Stimulated activated CD8-positive, alpha-beta memory T cell treated with anti-CD3 and anti-CD28 coated beads, Interleukin-12 subunit alpha, Interleukin-12 subunit beta, amount 100 ng/mL, for 1 hour (primary cell): ENCODE results near the gene MLLT6.
A peak's percentile ranks its signal among the peaks of the same experiment; 100 is the strongest.

Experiments
- DNase-seq: peaks from one replicate; pipeline ENCODE4 v3.0.0-alpha.2; 2020; ENCODE audit warnings: low read depth

MLLT6 gene

DNA sequence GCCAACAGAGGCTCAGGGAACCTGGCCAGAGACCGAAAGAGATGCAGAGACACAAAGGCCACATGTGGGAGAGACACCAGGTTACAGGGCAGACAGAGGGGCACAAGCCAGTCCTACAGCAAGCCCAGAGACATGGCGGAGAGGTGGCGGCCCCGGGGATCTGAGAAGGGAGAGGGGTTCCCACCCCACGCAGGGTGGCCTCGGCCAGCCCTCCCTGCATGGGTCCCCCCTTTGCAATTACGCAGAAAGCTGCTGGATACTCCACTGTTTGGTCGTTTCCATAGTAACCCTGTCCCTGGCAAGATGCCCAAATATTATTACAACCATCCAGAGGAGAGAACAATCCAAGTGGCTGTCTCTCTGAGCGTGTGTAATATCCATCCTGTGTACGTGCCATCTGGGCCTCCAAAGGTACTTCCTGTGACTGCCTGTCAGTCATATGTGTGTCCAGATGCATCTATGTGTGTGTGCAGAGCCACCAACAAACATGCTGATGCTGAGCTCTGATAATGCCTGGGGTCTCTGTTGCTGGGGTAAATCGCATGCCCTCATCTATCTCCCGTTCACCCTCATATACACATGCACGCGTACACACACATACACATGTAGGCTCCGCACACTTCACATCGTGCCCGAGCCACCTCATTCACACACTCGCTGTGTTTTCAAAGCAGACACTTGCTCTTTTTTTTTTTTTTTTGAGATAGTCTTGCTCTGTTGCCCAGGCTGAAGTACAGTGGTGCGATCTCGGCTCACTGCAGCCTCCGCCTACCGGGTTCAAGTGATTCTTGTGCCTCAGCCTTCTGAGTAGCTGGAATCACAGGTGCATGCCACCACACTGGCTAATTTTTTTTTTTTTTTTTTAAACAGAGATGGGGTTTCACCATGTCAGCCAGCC, 37.6 kb downstream of the MLLT6 start:
- DNase-seq, result no peak

DNA sequence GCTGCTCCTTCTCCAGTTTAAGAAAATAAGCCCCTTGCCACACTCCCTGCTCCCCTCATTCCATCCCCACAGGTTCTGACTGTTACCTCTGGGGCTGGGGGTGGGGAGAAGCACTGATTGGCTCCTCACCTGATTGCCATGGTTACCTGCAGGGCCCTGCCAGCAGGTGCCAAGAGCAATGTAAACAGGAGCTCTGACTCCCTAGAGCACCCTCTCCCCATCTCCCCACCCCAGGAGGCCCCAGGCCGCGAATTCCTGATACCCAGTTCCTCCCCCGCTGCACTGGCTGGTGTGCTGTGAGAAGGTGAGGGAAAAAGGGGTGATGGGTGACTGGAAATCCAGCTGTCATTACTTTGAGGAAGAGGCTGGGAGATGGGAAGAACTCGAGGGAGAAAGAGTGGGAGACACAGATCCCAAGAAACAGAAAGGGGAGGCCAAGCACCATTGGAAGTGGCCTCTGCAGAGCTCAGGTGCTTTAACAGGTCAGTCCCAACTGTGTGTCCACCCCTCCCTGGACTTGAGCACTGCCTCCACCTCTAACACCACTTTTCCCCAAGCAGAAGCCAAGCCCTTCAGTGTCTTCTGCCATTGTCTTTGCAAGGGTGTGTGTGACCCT, 38.6 kb downstream of the MLLT6 start:
- no peak for DNase-seq

DNA sequence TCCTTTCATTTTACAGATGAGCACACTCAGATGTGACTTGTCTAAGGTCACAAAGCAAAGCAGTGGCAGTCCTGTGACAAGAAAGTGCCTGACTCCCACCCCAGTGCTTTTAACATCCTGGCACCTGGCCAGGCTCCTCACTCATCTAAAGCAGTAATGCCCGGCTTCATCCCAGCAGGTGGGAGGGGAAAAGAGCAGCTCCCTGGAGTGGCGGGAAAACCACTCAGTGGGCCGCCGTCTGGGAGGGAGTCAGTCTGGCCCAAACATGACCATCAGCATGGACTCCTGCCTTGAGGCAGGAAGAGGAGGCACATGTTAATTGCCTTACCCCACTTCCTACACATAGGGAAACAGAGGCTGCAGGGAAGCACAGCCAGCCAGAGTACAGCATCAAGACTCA, 40.5 kb downstream of the MLLT6 start:
- DNase-seq, result no peak

DNA sequence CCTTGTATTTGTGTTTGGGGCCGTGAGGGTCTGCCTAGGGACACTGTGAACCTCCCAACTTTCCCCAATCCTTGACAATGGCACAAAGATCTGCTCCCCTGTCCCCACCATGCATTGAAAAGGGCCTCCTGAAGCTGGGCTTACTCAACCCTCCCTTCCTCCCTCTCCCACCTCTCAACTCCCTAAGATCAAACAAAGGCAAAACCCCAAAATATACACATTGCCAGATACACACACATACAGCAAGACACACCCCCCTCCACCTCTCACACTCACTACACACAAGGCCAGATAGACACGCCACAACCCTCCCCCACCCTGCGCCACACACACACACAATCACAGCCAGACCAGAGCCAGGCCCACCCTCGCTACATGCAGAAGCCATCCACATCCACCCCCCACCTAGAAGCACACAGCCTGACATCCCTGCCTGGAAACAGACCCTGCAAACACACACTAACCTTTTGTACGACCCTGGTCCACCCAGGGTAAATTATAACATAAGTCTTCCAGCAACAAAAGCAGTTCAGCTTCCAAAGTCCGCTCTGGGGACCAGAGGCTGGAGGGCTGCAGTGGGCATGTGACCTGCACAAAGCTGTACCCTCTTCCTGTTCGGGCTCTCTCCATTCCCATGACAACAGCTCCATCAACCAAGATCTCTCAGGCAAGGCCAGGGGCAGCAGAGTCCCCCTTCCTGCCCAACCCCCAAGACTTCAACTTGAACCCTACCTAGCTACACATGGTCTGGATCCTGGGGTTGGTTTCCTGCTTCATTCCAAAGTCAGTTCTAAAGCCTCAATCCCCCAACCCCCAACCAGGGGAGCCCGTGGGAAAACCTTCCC, 41.2 kb downstream of the MLLT6 start:
- DNase-seq, result no peak

DNA sequence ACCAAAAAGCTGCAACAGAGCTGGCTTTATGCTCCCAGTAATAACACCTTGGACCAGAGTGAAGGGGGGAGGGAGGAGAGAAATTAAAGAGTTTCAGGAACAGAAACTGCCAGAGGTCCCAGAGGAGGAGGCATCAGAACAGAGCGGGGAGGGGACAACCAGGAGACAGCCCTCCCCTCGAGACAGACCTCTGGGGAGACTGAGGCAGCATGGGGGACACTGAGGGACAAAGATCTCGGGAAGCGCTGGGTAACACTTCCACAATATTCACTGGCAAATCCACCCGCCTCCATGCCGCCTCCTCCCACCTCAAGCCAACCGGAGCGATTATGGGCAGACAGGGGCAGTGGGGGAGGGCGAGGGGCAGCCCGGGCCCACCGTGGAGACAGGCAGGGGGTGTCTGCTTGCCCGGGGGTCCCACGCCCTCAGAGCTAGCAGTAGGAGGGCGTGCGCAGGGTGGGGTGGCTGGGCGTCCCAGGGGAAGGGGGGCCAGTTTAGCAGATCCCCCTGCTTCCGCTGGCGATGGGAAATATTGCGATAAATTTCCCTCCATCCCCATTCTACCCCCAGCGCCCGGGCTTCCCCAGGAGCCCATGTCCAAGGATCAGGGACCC, 41.9 kb downstream of the MLLT6 start:
- DNase-seq, result no peak

DNA sequence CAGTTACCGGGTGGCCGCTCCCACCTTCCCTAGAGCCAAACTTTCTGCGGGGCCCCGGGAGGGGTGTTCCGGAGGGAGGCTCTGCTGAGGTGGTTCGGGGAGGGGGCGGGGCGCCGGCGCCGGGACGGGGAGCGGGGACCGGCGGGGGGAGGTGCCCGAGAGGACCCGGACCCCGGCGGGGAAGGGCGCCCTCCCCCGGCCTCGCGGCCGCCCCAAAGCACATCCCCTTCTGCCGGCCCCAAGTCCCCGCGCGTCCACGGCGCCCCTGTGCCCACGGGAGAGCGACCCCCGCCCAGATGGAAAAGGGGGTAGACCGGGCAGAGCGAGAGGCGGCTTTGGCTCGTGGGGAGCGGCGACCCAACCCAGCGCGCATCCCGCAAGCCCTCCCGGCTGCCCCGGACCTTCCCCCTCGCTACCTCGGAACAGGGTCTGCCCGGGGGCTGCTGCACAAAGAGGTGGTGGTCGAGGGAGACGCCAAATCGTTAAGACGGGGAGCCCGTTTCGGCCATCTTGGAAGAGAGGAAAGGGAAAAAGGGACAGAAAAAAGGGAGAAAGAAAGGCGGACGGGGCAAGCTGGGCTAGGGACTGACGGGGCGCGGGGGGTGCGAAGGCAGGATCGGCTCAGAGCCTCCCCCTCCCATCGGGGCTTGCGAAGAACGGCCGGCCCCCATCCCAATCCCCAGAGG, 42.5 kb downstream of the MLLT6 start:
- no peak for DNase-seq

DNA sequence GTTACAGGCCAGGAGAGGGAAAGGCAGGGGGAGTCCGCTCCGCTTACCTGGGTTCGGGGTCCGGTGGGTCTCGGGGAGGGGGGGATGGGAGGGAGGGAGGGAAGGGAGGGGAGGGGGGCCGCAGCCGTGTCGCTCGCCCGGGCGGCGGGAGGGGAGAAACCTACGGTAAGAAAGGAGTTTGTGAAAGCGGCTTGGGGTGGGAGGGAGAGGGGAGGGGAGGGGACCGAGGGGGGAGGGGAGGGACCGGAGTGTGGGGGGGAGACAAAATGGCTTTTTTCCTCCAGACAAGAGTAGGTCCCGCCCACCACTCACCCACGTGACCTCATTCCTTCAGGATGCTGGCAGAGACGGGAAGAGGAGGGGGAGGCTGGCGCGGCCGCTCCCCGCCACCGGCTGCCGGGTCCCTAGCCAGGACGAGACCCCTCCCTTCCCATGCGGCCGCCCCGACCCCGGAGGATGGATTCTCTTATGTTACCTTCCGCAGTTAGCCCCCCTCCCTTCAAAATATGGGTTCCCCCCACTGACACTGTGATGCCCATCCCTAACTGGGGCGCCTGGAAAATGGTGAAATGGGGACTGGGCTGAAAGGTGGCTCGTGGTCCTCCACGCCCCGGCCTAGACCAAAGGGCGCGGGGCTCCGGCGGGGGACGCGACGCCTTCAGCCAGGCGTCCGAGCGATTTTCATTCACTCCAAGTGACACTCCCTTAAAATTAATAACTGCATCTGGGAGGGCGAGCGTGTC, 43.2 kb downstream of the MLLT6 start, which contains the start of gene PCGF2:
Gene PCGF2 (minus strand): TSS at position 188 of the 743 bp plus-strand sequence. CDS start 7,934 bp downstream, outside the sequence.
- DNase-seq, result no peak

DNA sequence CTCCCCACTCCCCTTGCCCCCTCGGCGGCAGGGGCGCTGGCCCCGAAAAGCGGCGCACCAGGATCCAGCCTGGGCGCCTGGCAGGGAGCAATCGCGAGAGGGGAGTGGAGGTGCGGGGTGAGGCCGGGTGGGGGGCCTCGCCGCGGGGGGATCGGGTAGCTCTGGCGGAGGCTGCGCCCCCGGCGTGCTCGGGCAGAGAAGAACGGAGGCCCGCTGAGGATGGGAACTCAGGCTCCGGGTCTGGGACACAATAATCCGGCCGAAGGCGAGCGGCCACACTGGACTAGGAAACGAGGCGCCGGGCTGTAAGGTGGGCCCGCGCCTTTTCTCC, 43.8 kb downstream of the MLLT6 start:
- DNase-seq, result no peak

DNA sequence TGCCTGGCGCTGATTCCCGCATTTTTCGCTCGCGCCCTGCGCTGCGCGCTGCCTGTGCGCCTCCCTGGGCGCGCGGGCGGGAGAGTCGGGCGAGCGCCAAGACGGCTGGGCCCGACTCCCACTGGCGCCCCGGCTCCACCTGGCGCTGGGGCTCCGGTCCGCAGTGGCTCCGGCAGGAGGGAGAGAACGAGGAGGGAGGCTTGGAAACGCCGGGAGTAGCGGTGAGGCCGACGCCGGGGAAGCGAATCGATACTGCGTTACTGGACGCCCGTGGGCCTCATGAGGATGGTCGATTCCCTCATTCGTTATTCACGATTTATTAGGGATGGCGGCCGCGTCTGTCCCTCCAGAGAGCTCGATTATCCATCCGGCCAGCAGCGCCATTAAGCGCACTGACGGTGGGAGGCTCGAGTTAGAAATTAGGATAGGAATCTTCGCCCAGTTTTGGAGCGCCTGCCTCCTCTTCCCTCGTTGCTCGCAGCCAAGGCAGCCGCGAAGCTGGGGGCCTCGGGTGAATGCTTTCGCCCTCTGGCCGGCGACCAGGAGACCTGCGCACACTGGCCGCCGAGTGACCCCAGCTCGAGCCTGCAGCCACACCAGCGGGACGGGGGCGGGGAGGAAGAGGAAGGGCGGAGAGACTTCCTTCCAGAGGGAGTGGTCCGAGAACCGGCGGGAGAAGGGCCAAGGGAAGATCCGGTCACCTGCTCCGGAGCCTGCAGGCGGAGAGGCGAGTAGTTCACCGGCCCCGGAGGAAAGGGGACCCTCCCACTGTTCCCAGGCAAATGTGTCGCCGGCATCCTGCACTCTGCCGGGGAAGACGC, 44.4 kb downstream of the MLLT6 start:
- no peak for DNase-seq

DNA sequence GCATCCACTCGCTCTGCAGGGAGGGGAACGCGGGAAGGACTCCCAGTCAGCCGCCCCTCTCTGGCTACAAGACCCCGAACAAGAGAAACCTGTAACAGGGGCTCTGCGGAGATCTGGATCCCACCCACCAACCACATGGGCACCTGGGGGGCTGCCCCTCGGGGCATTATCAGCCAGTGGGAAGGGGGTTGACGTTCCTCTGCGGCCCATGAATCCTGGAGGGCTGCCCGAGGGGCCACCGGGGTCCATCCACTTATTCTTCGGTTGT, 44.9 kb downstream of the MLLT6 start:
- DNase-seq, result no peak

DNA sequence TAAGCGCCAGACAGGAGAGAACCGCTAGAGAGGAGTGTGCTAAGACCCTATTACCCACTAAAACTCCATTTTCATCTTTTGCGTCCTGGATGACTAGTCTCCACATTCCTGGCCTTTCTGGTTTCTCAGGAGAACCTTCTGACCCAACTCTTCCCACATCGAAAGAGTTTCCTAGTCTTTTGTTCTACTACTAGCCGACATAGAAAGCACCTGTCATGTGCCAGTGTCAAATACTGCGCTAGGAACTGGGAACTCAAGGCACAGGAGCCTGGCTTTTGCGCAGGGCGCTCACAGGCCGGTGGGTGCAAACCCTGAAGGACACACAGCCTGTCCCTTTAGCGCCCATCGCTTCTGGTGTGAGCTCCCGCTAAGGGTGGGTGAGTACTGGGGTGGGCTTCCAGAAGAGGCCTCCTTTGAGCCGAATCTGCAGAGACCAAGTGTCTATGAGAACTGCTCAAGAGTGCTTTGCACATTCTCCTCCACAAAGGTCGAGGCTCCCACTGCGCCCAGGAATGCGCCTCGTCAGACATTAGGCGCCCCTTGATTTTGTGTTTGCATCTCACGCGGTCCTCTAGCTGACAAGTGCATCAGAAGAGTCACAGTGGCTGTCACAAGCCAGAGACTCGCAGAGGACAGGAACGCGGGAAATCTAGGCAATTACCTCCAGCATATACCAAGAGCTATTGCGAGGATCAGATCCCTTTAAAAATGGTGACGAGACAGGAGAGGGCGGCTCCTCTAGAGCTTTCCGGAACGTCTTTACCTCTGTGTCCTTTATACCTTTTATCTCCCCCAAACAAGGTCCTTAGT, 45.4 kb downstream of the MLLT6 start:
- no peak for DNase-seq

DNA sequence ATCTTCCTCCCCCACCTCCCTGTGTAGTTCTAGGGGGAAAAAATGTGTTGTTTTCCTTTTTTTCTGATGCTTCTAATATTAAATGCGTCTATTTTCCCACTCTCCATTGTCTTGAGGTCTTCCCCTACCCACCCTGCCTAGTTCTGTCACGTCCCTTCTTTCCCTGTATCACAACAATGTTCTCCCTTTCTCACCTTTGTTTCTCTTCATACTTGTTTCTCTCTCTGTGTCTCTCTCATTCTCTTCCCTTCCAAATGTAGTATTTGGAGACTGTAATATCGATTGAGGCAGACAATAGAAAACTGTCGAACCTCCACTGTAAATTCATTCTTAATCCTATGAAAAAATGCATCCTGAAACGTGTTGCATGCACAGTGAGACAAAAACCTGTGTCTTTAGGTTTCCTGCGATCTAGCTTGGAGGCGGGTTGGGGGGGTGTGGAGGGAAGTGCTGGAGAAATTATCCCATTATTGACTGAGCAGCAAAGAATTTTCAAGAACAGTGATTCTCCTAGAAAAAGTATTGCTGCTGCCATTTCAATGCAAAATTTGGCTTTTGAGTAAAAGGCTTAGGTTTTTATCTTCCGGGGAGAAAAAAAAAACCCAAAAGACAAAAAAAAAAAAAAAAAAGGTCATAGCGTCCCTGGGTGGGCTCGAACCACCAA, 46.2 kb downstream of the MLLT6 start:
- DNase-seq, result no peak

DNA sequence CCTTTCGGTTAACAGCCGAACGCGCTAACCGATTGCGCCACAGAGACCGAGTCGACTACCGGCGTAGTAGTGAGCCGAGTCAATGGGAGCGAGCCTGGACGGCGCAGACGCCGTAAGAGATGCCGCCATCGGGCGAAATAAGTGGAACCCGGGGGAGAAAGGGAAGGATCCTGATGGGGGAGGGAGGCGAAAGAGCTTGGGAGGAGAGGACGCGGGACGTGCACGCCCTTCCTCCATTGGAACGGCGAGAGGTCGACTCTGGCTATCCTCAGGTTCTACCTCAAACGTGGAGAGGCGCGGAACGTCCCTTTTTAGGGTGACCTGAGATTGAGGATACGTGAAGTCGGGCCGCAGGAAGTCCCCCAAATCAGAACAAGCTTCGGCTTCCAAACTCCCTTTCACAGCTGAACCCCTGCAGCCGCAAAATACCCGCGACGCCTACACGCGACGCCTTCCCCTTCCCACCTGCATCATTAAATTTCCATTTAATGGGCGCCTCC, 46.8 kb downstream of the MLLT6 start:
- peak; percentile 62 for DNase-seq

DNA sequence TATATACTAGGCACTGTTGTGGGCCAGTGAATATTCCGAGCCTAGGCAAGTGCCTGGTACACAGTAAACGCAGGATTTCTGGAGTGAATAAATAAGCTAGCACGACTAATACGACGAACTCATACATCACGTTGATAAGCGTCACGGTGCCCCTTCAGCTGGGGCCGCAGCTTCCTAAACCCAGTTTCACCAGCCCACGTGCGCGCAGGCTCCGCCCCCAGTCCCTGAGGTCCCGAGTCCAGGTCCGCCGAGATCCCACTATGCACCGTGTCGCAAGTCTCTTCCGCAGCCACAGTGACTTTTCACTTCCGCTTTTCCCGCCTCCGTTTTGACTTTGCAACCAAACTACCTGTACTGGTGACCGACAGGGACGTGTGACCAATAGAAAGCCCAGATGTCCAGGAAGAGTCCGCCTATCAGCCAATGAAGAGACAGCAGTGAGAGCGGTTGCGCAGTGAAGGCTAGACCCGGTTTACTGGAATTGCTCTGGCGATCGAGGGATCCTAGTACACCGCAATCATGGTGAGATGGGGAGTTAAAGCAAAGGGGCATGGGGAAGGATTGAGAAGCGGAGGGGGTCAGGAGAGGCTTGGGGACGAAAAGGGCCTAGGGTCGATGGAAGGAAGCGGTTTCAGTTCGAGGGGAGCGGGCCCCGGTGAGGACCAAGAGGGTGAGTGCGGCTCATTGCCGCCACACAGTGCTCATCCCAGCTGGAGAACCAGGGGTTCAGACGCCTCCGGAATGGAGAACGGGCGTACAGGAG, 47.4 kb downstream of the MLLT6 start, which contains the start of gene PSMB3:
Gene PSMB3 (plus strand): TSS at position 434 of the 763 bp plus-strand sequence. CDS start 86 bp downstream, at position 520.
- peak; percentile 94 for DNase-seq

DNA sequence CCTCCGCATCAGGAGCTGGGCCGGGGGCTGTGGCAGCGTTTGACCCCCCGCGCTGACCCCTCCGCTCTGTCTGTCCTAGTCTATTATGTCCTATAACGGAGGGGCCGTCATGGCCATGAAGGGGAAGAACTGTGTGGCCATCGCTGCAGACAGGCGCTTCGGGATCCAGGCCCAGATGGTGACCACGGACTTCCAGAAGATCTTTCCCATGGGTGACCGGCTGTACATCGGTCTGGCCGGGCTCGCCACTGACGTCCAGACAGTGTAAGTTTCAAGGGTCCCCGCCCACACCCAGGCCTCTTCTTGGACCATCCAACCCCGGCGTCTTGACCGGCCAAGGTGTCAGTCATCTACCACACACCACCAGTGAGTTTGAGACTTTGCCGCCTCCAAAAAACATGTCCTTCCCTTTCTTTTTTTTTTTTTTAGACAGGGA, 48.0 kb downstream of the MLLT6 start:
- DNase-seq, result no peak

DNA sequence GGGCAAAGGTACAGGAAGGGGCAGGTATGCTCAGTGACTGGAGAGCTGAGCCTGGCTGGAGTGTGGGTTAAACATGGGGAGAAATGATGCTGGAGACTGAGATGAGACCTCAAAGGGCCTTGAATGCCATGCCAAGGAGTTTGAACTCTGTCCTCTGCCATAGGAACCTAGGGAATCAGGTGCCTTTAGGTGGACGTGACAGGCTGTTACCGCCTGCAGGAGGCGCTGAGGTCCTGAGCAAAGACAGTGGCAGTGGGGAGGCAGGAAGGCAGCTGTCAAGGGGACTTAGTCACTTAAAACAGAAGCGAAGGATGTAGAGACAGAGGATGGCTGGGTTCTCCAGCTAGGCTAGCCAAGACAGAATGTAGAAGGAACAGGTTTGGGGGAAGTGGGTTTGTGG, 56.5 kb downstream of the MLLT6 start:
- no peak for DNase-seq

DNA sequence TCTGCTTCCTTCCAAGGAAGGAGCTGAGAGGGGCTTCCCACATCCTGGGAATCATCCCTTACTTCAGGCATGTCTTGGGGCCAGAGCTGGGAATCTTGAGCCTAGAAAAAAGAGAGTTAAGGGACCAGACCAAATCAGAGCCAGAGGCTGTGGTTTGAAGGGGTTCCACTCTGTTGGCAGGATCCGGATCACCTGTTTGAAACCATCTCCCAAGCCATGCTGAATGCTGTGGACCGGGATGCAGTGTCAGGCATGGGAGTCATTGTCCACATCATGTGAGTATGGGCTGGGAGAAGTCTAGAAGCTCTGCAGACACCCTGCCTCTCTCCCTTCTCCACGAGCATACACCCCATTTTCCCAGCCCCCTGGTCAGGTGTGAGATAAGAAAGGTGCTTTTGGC, 57.2 kb downstream of the MLLT6 start:
- no peak for DNase-seq

DNA sequence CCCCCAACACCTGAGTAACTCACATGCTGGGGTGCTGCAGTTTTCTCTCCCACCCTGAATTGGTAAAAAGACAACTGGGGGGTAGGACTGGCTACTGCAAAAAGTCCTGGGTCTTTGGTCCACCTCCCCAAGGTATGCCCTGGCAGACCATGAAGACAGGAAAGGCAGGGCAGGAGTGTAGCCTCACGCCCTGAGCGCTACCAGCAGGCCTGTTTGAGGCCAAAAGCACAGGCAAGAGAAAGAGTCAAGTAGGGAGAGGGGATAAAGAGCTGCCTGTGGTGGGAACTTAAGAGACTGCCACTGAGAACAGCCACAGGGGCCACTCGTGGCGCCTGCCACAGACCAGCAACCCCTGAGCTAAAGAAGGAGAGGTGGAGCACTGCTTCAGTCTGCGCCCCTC, 61.3 kb downstream of the MLLT6 start:
- no peak for DNase-seq
